HepG2 (cell line): Measurements from ENCODE around the gene ANLN. TPM values are rescaled to one million over a fixed set of nuclear protein-coding genes. Genes with fewer than 3 reads are reported as not detected.

Experiments
- ATAC-seq: fragments of 200-7000 bp; cut with Tn5 transposase; 3 replicates; pipeline ENCODE4 v1.9.1; 2020; ENCODE audit warnings: mild to moderate bottlenecking, moderate library complexity
- BruUV-seq: library from RNA; stranded (reverse); fragments of 400-500 nt; replicated peaks from 2 replicates; lab custom pipeline; 2021; lab: Mats Ljungman, UMichigan
- CTCF ChIA-PET: fragments of 300-600 bp; formaldehyde crosslinking; extraction: SDS; loops from one replicate; lab custom pipeline; 2021; ENCODE audit warnings: low total read pairs, inconsistent platforms, low intra/inter-chr PET ratio; lab: Yijun Ruan, JAX
- POLR2A ChIA-PET: fragments of 350-600 bp; sonication (Branson Sonifier 250); formaldehyde crosslinking; loops from one replicate; lab custom pipeline; 2020; ENCODE audit warnings: antibody characterized with exemption, inconsistent platforms; lab: Yijun Ruan, JAX
- DNase-seq: peaks from one replicate; pipeline ENCODE4 v3.0.0-alpha.2; 2015; ENCODE audit warnings: low spot score
- FAIRE-seq: peaks from 3 replicates; lab custom pipeline; 2011; peaks lifted over from hg19 to GRCh38; lab: Jason Lieb, UNC
- H2AFZ ChIP-seq: one replicate; pipeline ENCODE4 v1.6.1; 2011; ENCODE audit warnings: low read length, inconsistent platforms
- H3K27ac ChIP-seq: fragments of 300-600 bp; 3 replicates; pipeline ENCODE4 v1.8.0; 2011; ENCODE audit warnings: mixed run types, mild to moderate bottlenecking, mixed read lengths, low read length, inconsistent platforms; ENCODE audit not compliant: insufficient read depth; ENCODE audit errors: extremely low read length
- H3K27me3 ChIP-seq, 2 experiments: fragments of 200-600 bp in 1 of 2; 2 replicates in 1 of 2; 3 replicates in 1 of 2; pipeline versions ENCODE4 v1.6.0 to v1.8.0; 2011; ENCODE audit warnings: low read length in 2 of 2, mild to moderate bottlenecking in 2 of 2, moderate library complexity in 2 of 2, inconsistent platforms in 1 of 2; ENCODE audit not compliant: insufficient read depth in 2 of 2, control insufficient read depth in 1 of 2
- H3K36me3 ChIP-seq, 2 experiments: fragments of 200-600 bp in 1 of 2; replicated peaks in 1 of 2; 2 replicates in 1 of 2; 3 replicates in 1 of 2; pipeline versions ENCODE4 v1.5.1 to v1.8.0; 2011; ENCODE audit warnings: low read length in 2 of 2, inconsistent platforms in 1 of 2; ENCODE audit not compliant: insufficient read depth in 2 of 2, control insufficient read depth in 1 of 2
- H3K4me1 ChIP-seq: 2 replicates; pipeline ENCODE4 v1.5.1; 2012; ENCODE audit warnings: low read length, inconsistent platforms; ENCODE audit not compliant: insufficient read depth
- H3K4me2 ChIP-seq: 2 replicates; pipeline ENCODE4 v1.6.0; 2011; ENCODE audit warnings: low read depth, low read length, inconsistent platforms
- H3K4me3 ChIP-seq, 3 experiments: fragments of 200-600 bp in 1 of 3; sonication (generic), shearing (Covaris generic) in 1 of 3; replicated peaks in 1 of 3; 2 replicates each; pipeline ENCODE4 v1.5.1; 2011 to 2016; ENCODE audit warnings: low read length in 3 of 3, inconsistent platforms in 2 of 3, low read depth in 2 of 3, mild to moderate bottlenecking in 2 of 3, control low read depth in 1 of 3, mixed read lengths in 1 of 3; ENCODE audit not compliant: insufficient read depth in 1 of 3
- H3K79me2 ChIP-seq: one replicate; pipeline ENCODE4 v1.6.1; 2011; ENCODE audit warnings: low read length, inconsistent platforms; ENCODE audit not compliant: insufficient read depth
- H3K9ac ChIP-seq: 2 replicates; pipeline ENCODE4 v1.6.0; 2011; ENCODE audit warnings: mild to moderate bottlenecking, low read depth, low read length, inconsistent platforms; ENCODE audit not compliant: insufficient read depth
- H3K9me3 ChIP-seq: 2 replicates; pipeline ENCODE4 v1.5.1; 2012; ENCODE audit warnings: mild to moderate bottlenecking, low read length
- H4K20me1 ChIP-seq: 2 replicates; pipeline ENCODE4 v1.6.0; 2011; ENCODE audit warnings: inconsistent platforms, mild to moderate bottlenecking, low read length, moderate library complexity; ENCODE audit not compliant: insufficient read depth
- HMGA1 ChIP-seq: sonication (generic); formaldehyde crosslinking; conservative IDR thresholded peaks from 2 replicates; pipeline ENCODE4 v1.4.0; 2020; ENCODE audit warnings: missing genetic modification reagents
- KAT7 ChIP-seq: IDR thresholded peaks from 2 replicates; pipeline ENCODE4 v1.6.1; 2018; ENCODE audit warnings: borderline replicate concordance, missing compliant biosample characterization
- SP5 ChIP-seq: IDR thresholded peaks from 2 replicates; pipeline ENCODE4 v1.6.1; 2016; ENCODE audit warnings: low read depth, borderline replicate concordance
- WGBS: methylation state at CpG from one replicate; pipeline ENCODE4 v1.1.6; 2017; ENCODE audit warnings: low lambda C conversion rate; 5-methylcytosine and 5-hydroxymethylcytosine counted together
- in situ Hi-C: cut with HindIII; loops from 2 replicates; pipeline ENCODE4 v1.10.0; 2017; ENCODE audit warnings: low pct_unique_long_range_greater_than_20kb; ENCODE audit not compliant: extremely low pct_ligation_motif_present
- intact Hi-C: fragments of 100-400 bp; cut with micrococcal nuclease; formaldehyde crosslinking; loops from one replicate; pipeline ENCODE4 v1.10.0; 2022; ENCODE audit not compliant: unreplicated experiment
- polyA plus RNA-seq, 8 experiments: library from polyadenylated mRNA; depleted of rRNA in 3 of 8; stranded (reverse) in 7 of 8; unstranded in 1 of 8; fragments of >200 nt; fragmentation: Illumina TruSeq in 4 of 8; extraction: Trizol in 4 of 8; gene quantifications; 2 replicates each; pipeline versions ENCODE4 v1.2.1 to v1.2.3, GENCODE V29; 2011 to 2016; ENCODE audit warnings: low read depth in 4 of 8, missing spikeins in 1 of 8, mixed read lengths in 1 of 8; ENCODE audit not compliant: insufficient read depth in 1 of 8
- total RNA-seq, 5 experiments: library from RNA; depleted of rRNA; stranded (reverse); fragments of >200 nt; fragmentation: Illumina TruSeq; extraction: Trizol; gene quantifications; 2 replicates each; pipeline ENCODE4 v1.2.3, GENCODE V29; 2016; ENCODE audit warnings: low read depth in 1 of 5
- TF ChIP-seq, protein P1 (sequence below), 2 experiments: fragments of 450-650 bp in 1 of 2; sonication (generic) in 1 of 2; formaldehyde crosslinking in 1 of 2; IDR thresholded peaks; 2 replicates each; pipeline versions ENCODE4 v1.6.1 to v1.8.0; 2016 to 2022; ENCODE audit warnings: antibody characterized with exemption in 1 of 2, mild to moderate bottlenecking in 1 of 2, missing genetic modification reagents in 1 of 2
- TF ChIP-seq, protein P2 (sequence below): sonication (generic); formaldehyde crosslinking; IDR thresholded peaks from 2 replicates; pipeline ENCODE4 v1.8.1; 2023; ENCODE audit warnings: missing genetic modification reagents, inconsistent platforms, borderline replicate concordance
- TF ChIP-seq, protein P3 (sequence below): sonication (generic); formaldehyde crosslinking; IDR thresholded peaks from 2 replicates; pipeline ENCODE4 v1.5.1; 2020; ENCODE audit warnings: missing genetic modification reagents, mild to moderate bottlenecking, borderline replicate concordance
- TF ChIP-seq, protein P4 (sequence below): sonication (generic); formaldehyde crosslinking; IDR thresholded peaks from 2 replicates; pipeline ENCODE4 v1.5.0; 2020; ENCODE audit warnings: missing genetic modification reagents
- TF ChIP-seq, protein P5 (sequence below): sonication (generic); formaldehyde crosslinking; IDR thresholded peaks from 2 replicates; pipeline ENCODE4 v1.8.0; 2022; ENCODE audit warnings: low read depth, missing genetic modification reagents

The ANLN gene
- total and polyA plus RNA-seq, 2 of the 13 experiments (the other 11 are each of a cell fraction or from before 2014, with no cell fraction given), result 20.0 to 72.0 TPM

DNA sequence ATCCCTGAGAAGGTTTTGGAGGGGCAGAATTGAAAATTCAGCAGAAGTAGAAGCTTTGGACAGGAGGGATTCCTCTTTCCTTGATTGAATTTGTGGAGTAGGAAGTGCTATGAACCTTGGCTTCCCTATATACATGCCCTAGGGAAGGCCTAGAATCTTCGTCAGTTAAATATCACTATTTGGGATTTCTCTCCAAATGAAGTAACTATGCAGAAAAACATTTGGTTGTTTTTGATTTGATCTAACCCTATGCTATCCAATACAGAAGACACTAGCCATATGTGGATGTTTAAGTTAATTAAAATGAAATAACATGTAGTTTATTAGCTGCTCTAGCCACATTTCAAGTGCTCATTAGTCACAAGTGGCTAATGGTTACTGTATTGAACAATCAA is 15.7 kb downstream of the ANLN start:
- H3K4me1 ChIP-seq, result no peaks in the 10 kb centered on the region
- ATAC-seq (no peak), FAIRE-seq (no peak), DNase-seq (no peak)
- ChIA-PET POLR2A (no interaction called here), CTCF (no interaction called here)
- H3K9ac ChIP-seq, result no peak overlapping the region
- intact Hi-C loops (no loop called here), in situ Hi-C loops (no loop called here)
- H3K27me3 ChIP-seq, result no peaks in the 10 kb centered on the region
- no peaks in the 10 kb centered on the region for H4K20me1 ChIP-seq
- BruUV-seq, result no TSS peak
- H3K4me2 ChIP-seq, result no peak overlapping the region
- no peaks in the 10 kb centered on the region for H3K79me2 ChIP-seq
- TF ChIP-seq, protein P1, sequence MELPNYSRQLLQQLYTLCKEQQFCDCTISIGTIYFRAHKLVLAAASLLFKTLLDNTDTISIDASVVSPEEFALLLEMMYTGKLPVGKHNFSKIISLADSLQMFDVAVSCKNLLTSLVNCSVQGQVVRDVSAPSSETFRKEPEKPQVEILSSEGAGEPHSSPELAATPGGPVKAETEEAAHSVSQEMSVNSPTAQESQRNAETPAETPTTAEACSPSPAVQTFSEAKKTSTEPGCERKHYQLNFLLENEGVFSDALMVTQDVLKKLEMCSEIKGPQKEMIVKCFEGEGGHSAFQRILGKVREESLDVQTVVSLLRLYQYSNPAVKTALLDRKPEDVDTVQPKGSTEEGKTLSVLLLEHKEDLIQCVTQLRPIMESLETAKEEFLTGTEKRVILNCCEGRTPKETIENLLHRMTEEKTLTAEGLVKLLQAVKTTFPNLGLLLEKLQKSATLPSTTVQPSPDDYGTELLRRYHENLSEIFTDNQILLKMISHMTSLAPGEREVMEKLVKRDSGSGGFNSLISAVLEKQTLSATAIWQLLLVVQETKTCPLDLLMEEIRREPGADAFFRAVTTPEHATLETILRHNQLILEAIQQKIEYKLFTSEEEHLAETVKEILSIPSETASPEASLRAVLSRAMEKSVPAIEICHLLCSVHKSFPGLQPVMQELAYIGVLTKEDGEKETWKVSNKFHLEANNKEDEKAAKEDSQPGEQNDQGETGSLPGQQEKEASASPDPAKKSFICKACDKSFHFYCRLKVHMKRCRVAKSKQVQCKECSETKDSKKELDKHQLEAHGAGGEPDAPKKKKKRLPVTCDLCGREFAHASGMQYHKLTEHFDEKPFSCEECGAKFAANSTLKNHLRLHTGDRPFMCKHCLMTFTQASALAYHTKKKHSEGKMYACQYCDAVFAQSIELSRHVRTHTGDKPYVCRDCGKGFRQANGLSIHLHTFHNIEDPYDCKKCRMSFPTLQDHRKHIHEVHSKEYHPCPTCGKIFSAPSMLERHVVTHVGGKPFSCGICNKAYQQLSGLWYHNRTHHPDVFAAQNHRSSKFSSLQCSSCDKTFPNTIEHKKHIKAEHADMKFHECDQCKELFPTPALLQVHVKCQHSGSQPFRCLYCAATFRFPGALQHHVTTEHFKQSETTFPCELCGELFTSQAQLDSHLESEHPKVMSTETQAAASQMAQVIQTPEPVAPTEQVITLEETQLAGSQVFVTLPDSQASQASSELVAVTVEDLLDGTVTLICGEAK (IDR thresholded peaks at IDR 0.05), result no peak
- TF ChIP-seq, protein P1 (CRISPR knock-in tag; IDR thresholded peaks at IDR 0.05), result no peak
- TF ChIP-seq SP5 (CRISPR knock-in tag) (no peak), HMGA1 (CRISPR knock-in tag) (no peak), KAT7 (no peak)
- TF ChIP-seq, protein P2, sequence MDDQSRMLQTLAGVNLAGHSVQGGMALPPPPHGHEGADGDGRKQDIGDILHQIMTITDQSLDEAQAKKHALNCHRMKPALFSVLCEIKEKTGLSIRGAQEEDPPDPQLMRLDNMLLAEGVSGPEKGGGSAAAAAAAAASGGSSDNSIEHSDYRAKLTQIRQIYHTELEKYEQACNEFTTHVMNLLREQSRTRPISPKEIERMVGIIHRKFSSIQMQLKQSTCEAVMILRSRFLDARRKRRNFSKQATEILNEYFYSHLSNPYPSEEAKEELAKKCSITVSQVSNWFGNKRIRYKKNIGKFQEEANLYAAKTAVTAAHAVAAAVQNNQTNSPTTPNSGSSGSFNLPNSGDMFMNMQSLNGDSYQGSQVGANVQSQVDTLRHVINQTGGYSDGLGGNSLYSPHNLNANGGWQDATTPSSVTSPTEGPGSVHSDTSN (CRISPR knock-in tag), result no peak
- TF ChIP-seq, protein P3, sequence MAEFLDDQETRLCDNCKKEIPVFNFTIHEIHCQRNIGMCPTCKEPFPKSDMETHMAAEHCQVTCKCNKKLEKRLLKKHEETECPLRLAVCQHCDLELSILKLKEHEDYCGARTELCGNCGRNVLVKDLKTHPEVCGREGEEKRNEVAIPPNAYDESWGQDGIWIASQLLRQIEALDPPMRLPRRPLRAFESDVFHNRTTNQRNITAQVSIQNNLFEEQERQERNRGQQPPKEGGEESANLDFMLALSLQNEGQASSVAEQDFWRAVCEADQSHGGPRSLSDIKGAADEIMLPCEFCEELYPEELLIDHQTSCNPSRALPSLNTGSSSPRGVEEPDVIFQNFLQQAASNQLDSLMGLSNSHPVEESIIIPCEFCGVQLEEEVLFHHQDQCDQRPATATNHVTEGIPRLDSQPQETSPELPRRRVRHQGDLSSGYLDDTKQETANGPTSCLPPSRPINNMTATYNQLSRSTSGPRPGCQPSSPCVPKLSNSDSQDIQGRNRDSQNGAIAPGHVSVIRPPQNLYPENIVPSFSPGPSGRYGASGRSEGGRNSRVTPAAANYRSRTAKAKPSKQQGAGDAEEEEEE (CRISPR knock-in tag), result no peak
- TF ChIP-seq, protein P4, sequence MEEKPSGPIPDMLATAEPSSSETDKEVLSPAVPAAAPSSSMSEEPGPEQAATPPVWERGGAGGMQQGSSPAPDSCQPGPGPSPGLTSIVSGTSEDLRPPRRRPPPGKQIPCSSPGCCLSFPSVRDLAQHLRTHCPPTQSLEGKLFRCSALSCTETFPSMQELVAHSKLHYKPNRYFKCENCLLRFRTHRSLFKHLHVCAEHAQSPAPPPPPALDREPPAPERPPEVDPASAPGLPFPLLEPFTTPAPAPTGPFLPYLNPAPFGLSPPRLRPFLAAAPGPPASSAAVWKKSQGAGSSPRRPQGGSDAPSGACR (CRISPR knock-in tag), result no peak
- TF ChIP-seq, protein P5, sequence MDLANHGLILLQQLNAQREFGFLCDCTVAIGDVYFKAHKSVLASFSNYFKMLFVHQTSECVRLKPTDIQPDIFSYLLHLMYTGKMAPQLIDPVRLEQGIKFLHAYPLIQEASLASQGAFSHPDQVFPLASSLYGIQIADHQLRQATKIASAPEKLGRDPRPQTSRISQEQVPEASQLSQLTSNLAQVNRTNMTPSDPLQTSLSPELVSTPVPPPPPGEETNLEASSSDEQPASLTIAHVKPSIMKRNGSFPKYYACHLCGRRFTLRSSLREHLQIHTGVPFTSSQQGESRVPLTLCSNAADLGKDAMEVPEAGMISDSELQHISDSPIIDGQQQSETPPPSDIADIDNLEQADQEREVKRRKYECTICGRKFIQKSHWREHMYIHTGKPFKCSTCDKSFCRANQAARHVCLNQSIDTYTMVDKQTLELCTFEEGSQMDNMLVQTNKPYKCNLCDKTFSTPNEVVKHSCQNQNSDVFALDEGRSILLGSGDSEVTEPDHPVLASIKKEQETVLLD, result no peak
- H3K4me3 ChIP-seq, result no peak overlapping the region
- H3K9me3 ChIP-seq, result no peaks in the 10 kb centered on the region
- H2AFZ ChIP-seq, result no peak overlapping the region
- peaks cover 8 to 75% of the 10 kb centered on the region in 2 experiments for H3K36me3 ChIP-seq
- H3K27ac ChIP-seq, result no peak overlapping the region
- WGBS, result 92% methylated on average over 1 of the region's 1 CpG
